VCaP (cell line): ENCODE results near the gene RYR3.
A peak's percentile ranks its signal among the peaks of the same experiment; 100 is the strongest.

Experiments
- H3K27ac ChIP-seq: fragments of 450-650 bp; 2 replicates; pipeline ENCODE4 v1.5.1; 2017
- CTCF ChIP-seq: fragments of 450-650 bp; conservative IDR thresholded peaks from 2 replicates; pipeline ENCODE4 v1.5.1; 2017; ENCODE audit warnings: mild to moderate bottlenecking, moderate library complexity

Gene RYR3

GRCh38 chr15:33742800-33743199 is 432.0 kb downstream of the RYR3 start:
- TF ChIP-seq CTCF = no peak
- no peak overlapping the region for H3K27ac ChIP-seq

DNA sequence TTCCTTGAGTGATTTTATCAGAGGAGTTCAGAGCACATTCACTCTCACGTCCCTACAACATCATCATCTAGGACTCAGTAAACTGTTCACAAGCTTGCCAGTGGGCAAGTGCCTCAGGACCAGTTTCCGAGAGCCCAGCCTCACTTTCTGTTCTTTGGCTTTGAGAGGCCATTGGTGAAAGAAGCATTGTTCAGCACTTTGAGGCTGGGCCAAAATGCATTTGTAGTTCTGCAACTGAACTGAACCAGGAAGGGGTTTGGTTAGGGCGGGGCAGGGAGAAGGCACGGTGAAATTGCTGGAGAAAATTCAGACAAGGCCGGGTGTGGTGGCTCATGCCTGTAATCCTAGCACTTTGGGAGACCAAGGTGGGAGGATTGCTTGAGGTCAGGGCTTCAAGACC is 435.4 kb downstream of the RYR3 start:
- no peak for TF ChIP-seq CTCF

GRCh38 chr15:33753012-33753411 is 442.2 kb downstream of the RYR3 start:
- TF ChIP-seq CTCF = no peak
- H3K27ac ChIP-seq = no peak overlapping the region

More for the DNA sequence above, 435.4 kb downstream of the RYR3 start:
- no peak overlapping the region for H3K27ac ChIP-seq

DNA sequence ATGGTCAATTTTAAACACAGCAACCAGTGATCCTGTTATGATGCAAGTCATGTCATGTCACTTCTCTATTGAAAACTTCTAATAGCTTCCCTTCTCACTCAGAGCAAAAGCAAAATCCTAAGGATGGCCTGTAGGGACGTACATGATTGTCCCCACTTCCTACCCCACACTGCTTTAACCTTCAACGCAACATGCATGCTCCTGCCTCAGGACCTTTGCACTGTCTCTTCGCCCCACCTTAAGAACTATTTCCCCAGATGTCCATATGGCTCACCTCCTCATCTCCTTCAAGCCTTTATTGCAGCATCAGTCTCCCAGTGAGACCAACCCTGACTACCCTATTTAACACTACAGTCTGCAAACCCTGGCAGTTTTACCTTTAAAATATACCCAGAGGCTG is 443.5 kb downstream of the RYR3 start:
- no peak overlapping the region for H3K27ac ChIP-seq
- no peak for TF ChIP-seq CTCF

DNA sequence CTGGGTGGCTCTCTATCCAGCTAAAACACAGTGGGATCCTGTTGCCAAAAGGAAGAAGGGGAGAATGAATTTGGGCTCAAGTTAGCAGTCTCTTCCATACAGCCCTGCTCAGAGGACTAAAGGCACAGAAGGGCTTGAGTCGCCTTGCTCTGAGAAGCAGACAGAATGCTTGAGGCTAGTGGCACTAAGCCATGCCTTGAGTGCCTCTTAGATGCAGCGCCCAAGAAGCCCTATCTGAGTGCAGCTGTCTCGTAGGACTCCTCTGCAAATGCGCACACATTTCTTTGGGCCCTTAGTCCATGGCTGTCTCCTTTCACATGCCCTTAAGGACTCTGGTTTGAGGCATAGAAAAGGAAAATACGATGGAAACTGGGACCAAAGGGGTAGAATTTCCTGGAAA is 446.2 kb downstream of the RYR3 start:
- no peak for TF ChIP-seq CTCF
- H3K27ac ChIP-seq = no peak overlapping the region

DNA sequence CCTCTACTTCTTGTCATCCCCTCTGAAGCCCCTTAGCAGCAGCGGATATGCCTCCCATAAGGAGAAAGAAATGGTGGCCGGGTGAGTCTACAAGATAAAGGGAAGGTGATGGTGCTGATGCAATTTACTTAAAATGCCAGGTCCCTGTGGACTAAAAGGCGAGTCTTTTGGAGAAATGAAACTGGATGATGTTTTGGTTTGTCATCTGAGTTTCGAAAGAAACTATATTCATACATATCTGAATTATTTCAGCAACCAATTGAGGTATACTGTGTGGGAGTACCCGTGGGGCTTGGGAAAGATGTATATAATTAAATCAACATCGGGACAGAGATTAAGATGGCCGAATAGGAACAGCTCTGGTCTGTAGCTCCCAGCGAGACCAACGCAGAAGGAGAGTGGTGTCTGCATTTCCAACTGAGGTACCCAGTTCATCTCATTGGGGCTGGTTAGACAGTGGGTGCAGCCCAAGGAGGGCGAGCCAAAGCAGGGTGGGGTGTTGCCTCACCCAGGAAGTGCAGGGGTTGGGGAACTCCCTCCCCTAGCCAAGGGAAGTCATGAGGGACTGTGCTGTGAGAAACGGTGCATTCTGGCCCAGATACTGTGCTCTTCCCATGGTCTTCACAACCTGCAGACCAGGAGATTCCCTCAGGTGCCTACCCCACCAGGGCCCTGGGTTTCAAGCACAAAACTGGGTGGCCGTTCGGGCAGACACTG is 446.9 kb downstream of the RYR3 start:
- TF ChIP-seq CTCF = no peak
- no peak overlapping the region for H3K27ac ChIP-seq

DNA sequence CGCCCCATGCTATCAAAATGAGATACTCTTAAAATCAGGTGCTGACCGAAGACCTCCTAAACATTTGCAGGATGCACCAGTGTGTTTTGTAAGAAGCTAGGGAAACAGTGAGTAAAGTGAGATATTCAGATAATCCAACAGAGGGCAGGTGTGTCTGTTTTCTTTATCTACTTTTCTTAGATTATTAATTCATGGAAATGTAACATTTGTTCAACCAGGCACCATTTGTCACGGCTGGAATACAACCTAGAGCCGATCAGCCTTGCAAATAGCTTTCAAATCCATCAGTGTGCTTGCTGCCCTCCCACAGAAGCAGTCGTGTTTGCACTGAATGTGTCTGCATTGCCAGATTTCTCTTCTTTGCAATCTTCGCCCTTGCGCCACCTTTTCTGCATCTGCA is 455.6 kb downstream of the RYR3 start:
- peak; percentile 50 for TF ChIP-seq CTCF
- H3K27ac ChIP-seq = no peak overlapping the region
